Neuron (in vitro differentiated cells): ENCODE measurements around the gene SEMA6B.
"Not testable (repeated sequence)": the region's sequence is repeated elsewhere in the genome, so short reads cannot be mapped to it uniquely, and the experiment has no call there.

Experiments
- H2AFZ ChIP-seq: one replicate; pipeline ENCODE4 v1.6.1; 2013; ENCODE audit warnings: low read depth, mild to moderate bottlenecking, inconsistent platforms, low read length, moderate library complexity
- H3K27me3 ChIP-seq: one replicate; pipeline ENCODE4 v1.6.1; 2013; ENCODE audit warnings: low read length; ENCODE audit not compliant: insufficient read depth
- H3K36me3 ChIP-seq: one replicate; pipeline ENCODE4 v1.6.1; 2013; ENCODE audit warnings: low read length; ENCODE audit not compliant: insufficient read depth
- H3K4me1 ChIP-seq: one replicate; pipeline ENCODE4 v1.6.1; 2013; ENCODE audit warnings: low read length; ENCODE audit not compliant: insufficient read depth
- H3K4me3 ChIP-seq: 2 replicates; pipeline ENCODE4 v1.5.1; 2013; ENCODE audit warnings: mild to moderate bottlenecking, low read length, moderate library complexity
- H3K9me3 ChIP-seq: one replicate; pipeline ENCODE4 v1.6.1; 2013; ENCODE audit warnings: low read length

The SEMA6B gene

DNA sequence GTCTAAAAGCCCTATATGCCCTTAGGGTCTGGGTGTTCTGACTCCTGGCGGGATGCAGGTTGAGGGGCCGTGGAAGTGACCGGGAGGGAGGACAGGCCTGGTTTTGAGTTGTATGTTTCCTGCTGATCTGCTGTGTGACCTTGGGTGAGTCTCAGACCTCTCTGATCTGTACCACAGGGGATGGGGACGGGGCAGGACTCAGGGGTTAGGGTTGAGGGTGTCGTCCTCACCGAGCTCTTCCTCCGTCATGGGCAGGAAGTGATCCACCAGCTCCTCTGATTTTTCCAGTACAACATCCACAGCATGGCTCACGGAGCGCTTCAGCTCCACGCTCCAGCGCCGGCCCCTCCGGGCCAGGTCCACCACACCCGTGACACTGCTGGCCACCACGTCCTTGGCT is 30.6 kb downstream of the SEMA6B start:
- Histone ChIP-seq H3K9me3 (no peaks in the 10 kb centered on the region), H3K27me3 (no peaks in the 10 kb centered on the region), H3K4me3 (no peak overlapping the region), H3K4me1 (no peaks in the 10 kb centered on the region), H2AFZ (no peak overlapping the region), H3K36me3 (no peaks in the 10 kb centered on the region)

DNA sequence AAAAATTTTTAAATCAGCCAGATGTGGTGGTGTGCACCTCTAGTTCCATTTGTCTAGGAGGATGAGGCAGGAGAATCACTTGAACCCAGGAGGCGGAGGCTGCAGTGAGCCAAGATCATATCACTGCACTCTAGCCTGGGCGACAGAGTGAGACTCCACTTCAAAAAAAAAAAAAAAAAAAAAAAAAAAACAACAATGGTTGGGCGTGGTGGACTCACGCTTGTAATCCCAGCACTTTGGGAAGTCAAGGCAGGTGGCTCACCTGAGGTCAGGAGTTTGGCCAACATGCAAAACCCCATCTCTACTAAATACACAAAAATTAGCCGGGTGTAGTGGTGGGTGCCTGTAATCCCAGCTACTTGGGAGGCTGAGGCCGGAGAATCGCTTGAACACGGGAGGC is 32.1 kb downstream of the SEMA6B start:
- not testable (repeated sequence) for H3K4me1 ChIP-seq, H3K36me3 ChIP-seq, H3K27me3 ChIP-seq, H3K9me3 ChIP-seq, H3K4me3 ChIP-seq, H2AFZ ChIP-seq

DNA sequence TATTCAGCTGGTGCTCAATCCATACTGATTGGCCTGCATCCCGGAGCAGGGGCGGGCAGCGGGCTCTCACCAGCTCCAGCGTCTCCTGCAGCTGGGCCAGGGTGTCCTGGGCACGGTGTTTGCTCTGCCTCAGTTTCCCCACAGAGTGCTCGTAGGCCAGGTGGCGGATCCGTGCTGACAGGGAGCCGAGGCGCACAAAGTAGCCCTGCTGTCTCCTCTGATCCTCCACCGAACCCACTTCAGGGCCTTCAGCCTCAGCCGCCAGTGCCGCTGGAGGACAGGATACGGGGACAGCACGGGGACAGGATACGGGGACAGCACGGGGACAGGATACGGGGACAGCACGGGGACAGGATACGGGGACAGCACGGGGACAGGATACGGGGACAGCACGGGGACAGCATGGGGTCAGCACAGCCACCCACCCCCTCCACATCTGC is 33.9 kb downstream of the SEMA6B start:
- Histone ChIP-seq H3K9me3 (no peaks in the 10 kb centered on the region), H3K4me3 (no peak overlapping the region), H3K27me3 (no peaks in the 10 kb centered on the region), H2AFZ (no peak overlapping the region), H3K36me3 (no peaks in the 10 kb centered on the region), H3K4me1 (no peaks in the 10 kb centered on the region)

DNA sequence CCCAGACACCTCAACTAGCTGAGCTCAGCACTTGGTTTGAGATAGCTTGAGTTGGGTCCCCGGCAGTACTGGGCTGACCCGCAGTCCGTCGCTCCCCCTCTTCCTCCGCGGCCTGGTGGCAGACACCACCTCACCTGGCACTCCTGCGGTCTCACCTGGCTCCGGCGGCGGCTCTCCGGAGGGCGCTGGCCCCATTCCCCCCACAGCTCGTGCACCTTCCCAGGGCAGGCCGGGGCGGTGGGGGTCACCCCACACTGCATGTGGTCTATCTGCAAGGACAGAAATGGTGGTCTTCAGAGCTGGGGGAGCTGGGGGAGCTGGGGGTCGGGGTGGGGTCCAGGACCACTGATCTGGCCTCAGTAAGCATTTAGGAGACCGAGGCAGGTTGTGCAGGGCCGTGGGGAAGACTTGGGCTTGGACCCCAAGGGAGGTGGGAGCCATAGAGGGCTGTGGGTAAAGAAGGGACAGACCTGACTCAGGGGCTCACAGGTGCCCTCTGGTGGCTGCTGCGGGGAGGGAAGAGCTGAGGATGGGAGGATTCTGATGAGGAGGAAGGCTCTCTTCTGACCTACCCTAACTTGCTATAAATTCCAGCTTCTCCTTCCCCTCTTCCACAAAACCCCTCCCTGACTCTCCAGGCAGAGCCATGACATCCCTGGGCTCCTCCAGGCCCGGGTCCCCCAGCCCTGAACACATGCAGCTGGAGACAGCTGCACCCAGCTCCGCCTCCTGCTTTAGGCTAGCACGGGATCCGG is 34.5 kb downstream of the SEMA6B start:
- Histone ChIP-seq H3K4me1 (no peaks in the 10 kb centered on the region), H3K9me3 (no peaks in the 10 kb centered on the region), H3K36me3 (no peaks in the 10 kb centered on the region), H3K27me3 (no peaks in the 10 kb centered on the region), H3K4me3 (no peak overlapping the region), H2AFZ (no peak overlapping the region)

DNA sequence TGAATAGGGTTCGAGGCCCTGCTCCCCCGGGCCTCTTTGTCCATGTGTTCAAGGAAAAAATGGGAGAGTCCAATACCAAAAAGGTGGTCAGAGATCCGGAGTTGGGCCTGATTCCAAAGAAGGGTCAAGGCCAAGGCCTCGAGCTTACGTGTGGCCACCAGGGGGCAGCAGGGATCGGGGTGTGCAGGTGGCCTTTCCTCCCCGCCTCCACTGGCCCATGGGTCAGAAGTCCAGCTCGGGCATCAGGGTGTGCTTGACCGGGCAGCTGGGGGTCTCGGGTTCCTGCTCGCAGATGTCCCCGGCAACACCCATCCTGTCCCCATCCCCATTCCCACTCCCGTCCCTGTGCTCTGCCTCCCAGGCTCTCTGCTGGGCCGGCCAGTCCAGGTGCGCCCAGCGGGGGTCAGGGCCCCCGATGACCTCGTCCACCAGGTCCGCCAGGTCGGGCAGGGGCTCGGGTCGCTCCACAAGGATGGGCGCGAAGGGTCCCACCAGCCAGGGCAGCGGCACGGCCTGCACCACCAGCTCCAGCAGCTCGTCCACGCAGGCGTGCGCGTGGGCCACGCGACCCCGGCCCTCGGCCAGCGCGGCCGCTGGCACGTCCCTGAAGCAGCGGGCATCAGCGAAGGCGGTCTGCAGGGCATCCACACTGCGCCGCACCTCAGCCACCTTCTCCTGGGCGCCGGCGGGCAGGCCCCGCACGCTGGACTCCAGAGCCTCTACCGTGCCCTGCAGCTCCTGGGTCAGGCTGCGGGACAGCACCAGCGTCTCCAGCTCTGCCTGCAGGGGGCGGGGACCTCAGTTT is 36.0 kb downstream of the SEMA6B start:
- Histone ChIP-seq H3K36me3 (no peaks in the 10 kb centered on the region), H3K4me3 (no peak overlapping the region), H3K27me3 (no peaks in the 10 kb centered on the region), H2AFZ (no peak overlapping the region), H3K9me3 (no peaks in the 10 kb centered on the region), H3K4me1 (no peaks in the 10 kb centered on the region)

DNA sequence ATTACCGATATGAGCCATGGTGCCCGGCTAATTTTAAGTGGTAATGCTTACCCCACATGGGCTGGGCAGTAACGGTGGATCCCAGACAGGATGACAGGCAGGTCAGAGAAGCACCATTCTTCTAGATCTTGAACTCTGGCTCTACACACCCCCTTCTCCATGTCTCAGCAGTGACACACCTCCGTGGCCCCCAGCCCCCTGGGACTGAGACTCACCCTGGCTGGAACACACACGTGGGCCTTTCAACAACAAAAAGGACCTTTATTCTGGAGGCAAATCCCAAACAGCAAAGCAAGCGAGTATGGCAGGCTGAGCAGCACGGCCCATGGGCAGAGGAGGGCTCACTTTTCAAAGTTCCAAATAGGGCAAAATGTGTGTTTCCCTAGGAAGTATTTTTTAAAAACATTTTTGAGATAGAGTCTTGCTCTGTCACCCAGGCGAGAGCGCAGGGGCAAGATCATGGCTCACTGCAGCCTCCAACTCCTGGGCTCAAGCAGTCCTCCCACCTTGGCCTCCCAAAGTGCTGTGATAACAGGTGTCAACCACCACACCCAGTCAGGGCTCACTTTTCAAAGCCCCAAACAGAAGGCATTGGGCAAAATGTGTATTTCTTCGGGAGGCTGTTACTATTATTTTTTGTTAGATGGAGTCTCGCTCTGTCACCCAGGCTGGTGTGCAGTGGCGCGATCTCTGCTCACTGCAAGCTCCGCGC is 37.0 kb downstream of the SEMA6B start:
- Histone ChIP-seq H2AFZ (no peak overlapping the region), H3K36me3 (no peaks in the 10 kb centered on the region), H3K4me3 (no peak overlapping the region), H3K9me3 (no peaks in the 10 kb centered on the region), H3K4me1 (no peaks in the 10 kb centered on the region), H3K27me3 (no peaks in the 10 kb centered on the region)

DNA sequence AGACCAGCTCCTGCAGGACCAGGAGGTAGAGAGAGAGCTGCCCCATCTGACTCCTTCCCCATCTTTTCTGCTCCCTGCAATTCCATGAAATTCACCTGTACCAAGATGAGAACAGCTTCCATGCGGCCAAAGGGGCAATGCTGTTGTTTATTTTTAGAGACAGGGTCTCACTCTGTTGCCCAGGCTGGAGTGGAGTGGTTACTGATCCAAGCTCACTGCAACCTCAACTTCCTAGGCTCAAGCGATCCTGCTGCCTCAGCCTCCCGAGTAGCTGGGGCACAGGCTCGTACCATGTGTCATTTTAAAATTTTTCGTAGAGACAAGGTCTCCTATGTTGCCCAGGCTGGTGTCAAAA is 37.6 kb downstream of the SEMA6B start:
- no peaks in the 10 kb centered on the region for H3K27me3 ChIP-seq
- H3K36me3 ChIP-seq = no peaks in the 10 kb centered on the region
- H3K4me3 ChIP-seq = no peak overlapping the region
- H3K9me3 ChIP-seq = no peaks in the 10 kb centered on the region
- H2AFZ ChIP-seq = no peak overlapping the region
- no peaks in the 10 kb centered on the region for H3K4me1 ChIP-seq

DNA sequence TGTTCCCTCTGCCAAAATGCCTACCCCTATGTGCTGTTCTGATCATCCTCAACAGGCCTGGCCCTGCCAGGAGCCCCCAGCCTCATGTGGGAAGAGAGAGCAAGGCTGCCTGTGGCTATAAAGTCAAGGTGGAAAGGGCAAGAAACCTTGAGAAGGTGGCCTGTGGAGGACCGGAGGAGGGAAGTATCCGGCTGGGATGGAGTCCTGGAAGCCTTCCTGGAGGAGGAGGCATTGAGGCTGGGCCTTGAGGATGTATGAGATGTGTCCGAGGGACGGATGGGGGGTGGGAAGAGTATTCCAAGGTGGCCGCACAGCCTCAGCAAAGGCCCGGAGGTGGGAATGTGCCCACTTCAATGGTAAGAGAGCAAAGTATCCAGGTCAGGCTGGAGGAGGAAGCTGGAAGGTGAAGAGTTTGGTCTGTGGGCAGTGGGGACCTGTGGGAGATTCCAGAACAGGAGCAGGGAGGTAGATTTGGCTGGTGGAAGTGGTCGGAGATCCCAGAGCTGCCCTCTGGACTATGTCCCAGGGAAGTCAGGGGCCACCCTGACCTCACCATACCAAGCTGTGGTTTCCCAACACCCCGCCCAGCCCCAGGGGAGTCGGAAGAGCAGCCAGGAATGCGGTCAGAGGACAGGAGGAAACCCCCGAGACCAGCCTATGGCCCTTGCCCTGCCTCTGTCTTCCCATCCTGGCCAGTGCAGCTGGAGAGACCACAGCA is 38.2 kb downstream of the SEMA6B start:
- Histone ChIP-seq H2AFZ (no peak overlapping the region), H3K4me1 (no peaks in the 10 kb centered on the region), H3K9me3 (no peaks in the 10 kb centered on the region), H3K4me3 (no peak overlapping the region), H3K27me3 (no peaks in the 10 kb centered on the region), H3K36me3 (no peaks in the 10 kb centered on the region)

DNA sequence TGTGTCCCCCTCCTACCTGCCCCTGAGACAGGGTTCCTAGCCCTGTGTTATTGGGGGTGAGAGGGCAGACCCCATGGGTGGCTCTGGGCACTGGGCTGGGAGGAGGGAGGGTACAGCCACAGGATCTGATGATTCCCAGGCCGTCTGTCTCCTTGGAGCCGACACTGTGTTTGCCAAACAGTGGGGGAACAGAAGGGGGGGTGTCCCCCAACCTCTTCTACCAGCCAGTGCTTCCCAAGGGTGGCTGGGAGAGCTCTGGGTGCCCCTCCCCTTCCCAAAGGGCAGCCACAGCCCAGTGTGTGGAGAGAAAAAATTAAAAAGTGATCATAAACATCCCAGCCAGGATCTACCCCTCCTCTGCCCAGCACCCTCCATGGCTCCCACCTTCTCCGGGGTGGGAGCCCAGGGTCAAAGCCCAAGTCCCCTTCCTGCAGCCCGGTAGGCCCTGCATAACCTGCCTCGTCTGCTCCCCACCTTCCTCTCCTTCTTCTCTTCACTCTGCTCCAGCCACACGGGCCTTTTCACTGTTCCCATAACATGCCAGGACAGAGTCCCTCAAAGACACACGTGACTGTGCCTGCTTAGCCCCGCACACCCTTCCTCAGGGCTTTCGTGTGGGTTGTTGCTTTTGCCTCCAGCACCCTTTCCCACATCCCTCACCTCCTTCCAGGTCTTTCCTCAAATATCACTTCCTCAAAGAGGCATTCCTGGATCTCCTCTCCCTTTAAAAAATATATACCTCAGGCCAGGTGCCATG is 39.8 kb downstream of the SEMA6B start:
- H3K4me1 ChIP-seq = no peaks in the 10 kb centered on the region
- no peaks in the 10 kb centered on the region for H3K27me3 ChIP-seq
- H2AFZ ChIP-seq = no peak overlapping the region
- H3K4me3 ChIP-seq = no peak overlapping the region
- H3K9me3 ChIP-seq = no peaks in the 10 kb centered on the region
- no peaks in the 10 kb centered on the region for H3K36me3 ChIP-seq

DNA sequence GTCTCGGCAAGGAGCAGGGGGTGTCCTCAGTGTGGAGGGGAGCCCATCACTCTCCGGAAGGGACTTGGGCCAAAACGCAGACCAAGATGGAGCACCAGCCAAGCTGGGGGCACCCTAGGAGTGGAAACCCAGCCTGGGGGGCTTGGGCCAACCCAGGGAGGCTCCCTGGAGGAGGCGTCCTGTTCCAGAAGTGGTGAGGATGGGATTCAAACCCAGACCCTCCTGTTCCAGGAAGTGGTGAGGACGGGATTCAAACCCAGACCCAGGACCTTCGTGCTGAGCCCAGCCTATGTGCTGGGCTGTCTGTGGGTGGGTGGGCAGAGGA is 40.4 kb downstream of the SEMA6B start:
- Histone ChIP-seq H3K4me3 (no peak overlapping the region), H3K27me3 (no peaks in the 10 kb centered on the region), H3K9me3 (no peaks in the 10 kb centered on the region), H3K4me1 (no peaks in the 10 kb centered on the region), H2AFZ (no peak overlapping the region), H3K36me3 (no peaks in the 10 kb centered on the region)

DNA sequence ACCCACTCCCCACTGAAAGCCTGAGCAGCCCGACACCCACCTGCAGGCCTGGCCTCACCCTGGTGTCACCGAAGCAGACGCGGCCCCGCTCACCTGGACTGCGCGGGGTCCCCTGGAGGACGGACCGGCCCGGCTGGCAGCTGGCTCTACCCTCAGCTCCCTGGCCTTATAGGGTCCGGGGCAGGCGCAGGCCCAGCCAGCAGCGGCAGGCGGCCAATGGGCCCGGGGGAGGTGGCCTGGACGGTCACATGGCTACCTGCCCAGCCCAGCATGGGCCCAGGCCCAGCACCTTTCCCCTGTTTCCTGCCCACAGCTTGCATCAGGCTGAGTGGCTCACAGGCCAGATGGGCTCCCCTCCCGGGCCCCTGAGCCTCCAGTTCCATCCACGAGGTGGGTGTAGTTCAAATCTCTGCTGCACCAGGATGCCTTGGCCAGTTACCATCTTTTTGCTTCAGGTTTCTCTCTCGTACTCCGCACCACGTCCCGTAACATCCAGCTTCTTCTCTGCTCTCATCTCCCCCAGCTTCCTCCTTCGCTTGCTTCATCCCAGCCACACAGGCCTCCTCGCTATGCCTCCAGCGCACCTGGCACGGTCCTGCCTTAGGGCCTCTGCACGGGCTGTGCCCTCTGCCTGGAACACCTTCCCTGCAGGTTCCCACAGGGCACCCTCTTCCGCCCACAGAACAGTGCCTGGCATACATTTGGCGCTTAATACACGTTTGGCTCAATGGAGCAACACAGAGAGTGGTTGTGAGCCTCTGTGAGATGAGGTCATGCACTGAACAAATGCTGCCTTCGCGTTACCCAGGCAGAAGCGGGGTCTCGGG is 40.9 kb downstream of the SEMA6B start, which contains the start of gene PLIN4:
Gene PLIN4, minus strand, starts transcription at position 142 of the 827 bp plus-strand sequence. CDS start 214 bp downstream, outside the sequence.
- Histone ChIP-seq H3K4me3 (no peak within 1 kb of the TSS), H2AFZ (no peak within 1 kb of the TSS), H3K27me3 (no peaks in the 10 kb centered on the region), H3K36me3 (no peaks in the 10 kb centered on the region), H3K4me1 (no peaks in the 10 kb centered on the region), H3K9me3 (no peaks in the 10 kb centered on the region)
